Caco-2 (cell line): ENCODE measurements around the gene SMIM13. TPM values are rescaled to one million over a fixed set of nuclear protein-coding genes. Genes with fewer than 3 reads are reported as not detected.

ENCODE experiments used
- BruUV-seq: library from RNA; stranded (reverse); fragments of 400-500 nt; replicated peaks from 2 replicates; lab custom pipeline; 2021; lab: Mats Ljungman, UMichigan
- CTCF ChIA-PET: fragments of 300-600 bp; sonication (Branson Sonifier 250); formaldehyde crosslinking; loops from one replicate; lab custom pipeline; 2022; ENCODE audit warnings: antibody characterized with exemption; lab: Charles Lee
- POLR2A ChIA-PET: fragments of 300-600 bp; sonication (Branson Sonifier 250); formaldehyde crosslinking; loops from one replicate; lab custom pipeline; 2022; ENCODE audit warnings: antibody characterized with exemption; lab: Charles Lee
- DNase-seq, 2 experiments: peaks; one replicate each; pipeline versions ENCODE4 v3.0.0 to v3.0.0-alpha.2; 2020 to 2022
- H3K27me3 ChIP-seq: replicated peaks from 2 replicates; pipeline ENCODE4 v1.6.0; 2011; ENCODE audit warnings: low read length; ENCODE audit not compliant: control insufficient read depth, insufficient read depth
- H3K36me3 ChIP-seq: 2 replicates; pipeline ENCODE4 v1.5.1; 2011; ENCODE audit warnings: low read length; ENCODE audit not compliant: control insufficient read depth, insufficient read depth
- H3K4me1 ChIP-seq: fragments of 250-450 bp; sonication (Bioruptor Pico); 2 replicates; pipeline ENCODE4 v1.5.1; 2020; ENCODE audit warnings: mild to moderate bottlenecking
- H3K4me3 ChIP-seq: 2 replicates; pipeline ENCODE4 v1.5.1; 2011; ENCODE audit warnings: low read depth, mild to moderate bottlenecking, control low read depth, low read length
- H3K9me3 ChIP-seq: fragments of 250-450 bp; sonication (Bioruptor Pico); 2 replicates; pipeline ENCODE4 v1.5.1; 2020; ENCODE audit warnings: mild to moderate bottlenecking, moderate library complexity
- H3K27ac Mint-ChIP-seq: one replicate; pipeline ENCODE4 v1.8.0; 2022; ENCODE audit warnings: mixed read lengths; ENCODE audit not compliant: unreplicated experiment
- H3K27me3 Mint-ChIP-seq: one replicate; pipeline ENCODE4 v1.8.0; 2022; ENCODE audit warnings: mixed read lengths; ENCODE audit not compliant: insufficient read depth, unreplicated experiment
- H3K36me3 Mint-ChIP-seq: one replicate; pipeline ENCODE4 v1.8.0; 2022; ENCODE audit warnings: mild to moderate bottlenecking, mixed read lengths; ENCODE audit not compliant: insufficient read depth, unreplicated experiment
- H3K4me1 Mint-ChIP-seq: one replicate; pipeline ENCODE4 v1.8.0; 2022; ENCODE audit warnings: low read depth, mixed read lengths; ENCODE audit not compliant: unreplicated experiment
- H3K4me3 Mint-ChIP-seq: one replicate; pipeline ENCODE4 v1.8.0; 2022; ENCODE audit warnings: mild to moderate bottlenecking, moderate library complexity, mixed read lengths; ENCODE audit not compliant: unreplicated experiment
- H3K9me3 Mint-ChIP-seq: one replicate; pipeline ENCODE4 v1.8.0; 2022; ENCODE audit warnings: mixed read lengths; ENCODE audit not compliant: unreplicated experiment
- CTCF ChIP-seq, 2 experiments: fragments of 200-600 bp in 1 of 2; IDR thresholded peaks; 1 replicate in 1 of 2; 2 replicates in 1 of 2; pipeline versions ENCODE4 v1.5.1 to v1.8.0; 2011 to 2022; ENCODE audit warnings: antibody characterized with exemption in 1 of 2, control low read depth in 1 of 2, inconsistent platforms in 1 of 2, low read depth in 1 of 2, low read length in 1 of 2, mild to moderate bottlenecking in 1 of 2, moderate library complexity in 1 of 2; ENCODE audit not compliant: insufficient read depth in 1 of 2, severe bottlenecking in 1 of 2, unreplicated experiment in 1 of 2
- intact Hi-C: fragments of 100-400 bp; cut with micrococcal nuclease; formaldehyde crosslinking; loops from one replicate; pipeline ENCODE4 v1.10.0; 2022; ENCODE audit not compliant: unreplicated experiment
- total RNA-seq: library from RNA; stranded (reverse); gene quantifications from 2 replicates; pipeline ENCODE4 v1.2.3, GENCODE V29; 2022

SMIM13 gene
- total RNA-seq, 1 experiment from 2014 or later = 18.8 TPM

DNA sequence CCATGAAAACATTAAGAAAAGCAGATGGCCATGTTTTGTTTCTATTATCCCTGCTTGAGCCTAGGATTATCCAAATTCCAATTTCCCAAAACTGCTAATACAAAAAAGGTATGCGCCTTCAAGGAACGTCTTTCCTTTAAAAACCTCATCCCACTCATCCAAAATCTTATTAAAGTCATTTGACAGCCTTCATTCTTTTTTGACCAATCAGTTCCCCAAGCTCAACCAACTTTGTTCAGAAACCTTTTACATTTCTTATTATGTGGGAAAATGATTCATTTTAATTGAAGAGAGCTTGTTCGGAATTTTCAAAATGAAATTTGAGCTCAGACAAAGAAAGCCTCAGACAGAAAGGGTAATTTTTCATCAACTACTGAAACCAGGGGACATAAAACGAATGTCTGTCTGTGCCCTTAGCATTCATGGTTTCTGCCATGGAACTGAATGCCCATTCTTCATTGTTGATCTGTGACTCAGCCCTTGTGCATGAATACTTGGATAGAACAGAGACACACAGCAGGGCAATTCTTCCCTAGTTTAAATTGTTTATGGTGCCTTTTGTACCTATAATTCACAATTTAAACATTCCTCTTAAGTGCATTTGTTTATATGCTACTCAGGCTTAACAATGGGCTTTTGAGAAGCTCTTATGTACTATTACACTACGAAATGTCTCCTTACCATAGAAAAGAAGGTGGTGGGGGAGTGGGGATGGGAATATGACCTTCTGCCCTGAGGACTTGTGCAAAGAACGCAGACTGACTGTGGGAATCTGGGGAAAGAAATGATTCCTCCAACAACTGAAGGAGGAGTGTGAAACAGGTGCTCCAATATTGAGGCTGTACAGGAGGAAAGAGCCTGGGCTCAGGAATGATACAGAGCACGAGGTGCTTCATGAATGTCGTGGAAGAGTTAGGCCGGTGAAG lies 67.7 kb downstream of the SMIM13 start:
- intact Hi-C loops = no loop called here

DNA sequence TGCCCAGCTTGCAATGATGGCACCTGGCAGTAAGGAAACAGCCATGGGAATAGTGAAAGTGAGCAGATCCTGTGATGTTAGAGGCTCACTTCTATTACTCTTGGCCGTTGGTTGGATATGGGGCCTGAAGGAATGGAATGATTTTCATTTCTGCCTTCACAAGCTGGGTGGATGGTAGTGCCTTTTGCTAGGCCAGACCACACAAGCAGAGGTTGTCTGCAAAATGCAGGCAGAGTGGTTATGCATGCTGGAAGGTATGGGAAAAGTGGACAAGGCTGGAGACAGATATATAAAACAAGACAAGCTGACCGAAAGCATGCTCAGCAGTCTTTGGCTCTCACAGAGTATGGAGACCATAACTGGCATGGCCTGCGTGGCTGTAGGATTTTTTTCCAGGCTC lies 68.6 kb downstream of the SMIM13 start:
- intact Hi-C loops = no loop called here
- ChIA-PET POLR2A (no interaction called here), CTCF (no interaction called here)

More for the DNA sequence above, 67.7 kb downstream of the SMIM13 start:
- Mint-ChIP-seq H3K4me3 (no peak overlapping the region), H3K36me3 (no peaks in the 10 kb centered on the region), H3K4me1 (peaks cover 19% of the 10 kb centered on the region), H3K27ac (no peak overlapping the region), H3K27me3 (no peaks in the 10 kb centered on the region), H3K9me3 (no peaks in the 10 kb centered on the region)
- TF ChIP-seq CTCF (IDR thresholded peaks at IDR 0.05; ENCODE audit: insufficient read depth in 1 of 2, low read depth in 1 of 2, low read length in 1 of 2, severe bottlenecking in 1 of 2, unreplicated experiment in 1 of 2) = no peak
- Histone ChIP-seq H3K36me3 (no peaks in the 10 kb centered on the region), H3K4me1 (peaks cover 12% of the 10 kb centered on the region), H3K4me3 (no peak overlapping the region), H3K27me3 (no peaks in the 10 kb centered on the region), H3K9me3 (no peaks in the 10 kb centered on the region; the same call in 1 of the 2 replicates)
- DNase-seq = no peak
- POLR2A ChIA-PET = no interaction called here
- BruUV-seq = no TSS peak
- CTCF ChIA-PET = no interaction called here

GRCh38 chr6:11163932-11164331 lies 70.3 kb downstream of the SMIM13 start:
- ChIA-PET CTCF (no interaction called here), POLR2A (no interaction called here)
- H3K4me3 ChIP-seq = no peak overlapping the region
- DNase-seq = no peak
- H3K4me3 Mint-ChIP-seq = no peak overlapping the region
- H3K36me3 Mint-ChIP-seq = no peaks in the 10 kb centered on the region
- BruUV-seq = no TSS peak
- H3K27me3 ChIP-seq = no peaks in the 10 kb centered on the region
- no peaks in the 10 kb centered on the region for H3K9me3 Mint-ChIP-seq
- H3K36me3 ChIP-seq = no peaks in the 10 kb centered on the region
- intact Hi-C loops = no loop called here
- TF ChIP-seq CTCF (IDR thresholded peaks at IDR 0.05; ENCODE audit: insufficient read depth in 1 of 2, low read depth in 1 of 2, low read length in 1 of 2, severe bottlenecking in 1 of 2, unreplicated experiment in 1 of 2) = no peak
- H3K9me3 ChIP-seq = no peaks in the 10 kb centered on the region
- H3K27ac Mint-ChIP-seq = no peak overlapping the region
- no peaks in the 10 kb centered on the region for H3K27me3 Mint-ChIP-seq
- H3K4me1 ChIP-seq = peaks cover 20% of the 10 kb centered on the region
- peaks cover 19% of the 10 kb centered on the region for H3K4me1 Mint-ChIP-seq

More for the DNA sequence above, 68.6 kb downstream of the SMIM13 start:
- Histone ChIP-seq H3K36me3 (no peaks in the 10 kb centered on the region), H3K9me3 (no peaks in the 10 kb centered on the region), H3K4me3 (no peak overlapping the region), H3K4me1 (peaks cover 20% of the 10 kb centered on the region), H3K27me3 (no peaks in the 10 kb centered on the region)
- Mint-ChIP-seq H3K9me3 (no peaks in the 10 kb centered on the region), H3K27ac (no peak overlapping the region), H3K36me3 (no peaks in the 10 kb centered on the region), H3K4me1 (peaks cover 19% of the 10 kb centered on the region), H3K4me3 (no peak overlapping the region), H3K27me3 (no peaks in the 10 kb centered on the region)
- no peak for DNase-seq
- no TSS peak for BruUV-seq
- TF ChIP-seq CTCF (IDR thresholded peaks at IDR 0.05; ENCODE audit: insufficient read depth in 1 of 2, low read depth in 1 of 2, low read length in 1 of 2, severe bottlenecking in 1 of 2, unreplicated experiment in 1 of 2) = no peak
